Activated CD8-positive, alpha-beta T cell treated with anti-CD3 and anti-CD28 coated beads for 36 hours (primary cell): Measurements from ENCODE around the gene PDE5A. TPM values are rescaled to one million over a fixed set of nuclear protein-coding genes. Genes with fewer than 3 reads are reported as not detected.

Experiments used
- ATAC-seq: fragments of 200-7000 bp; cut with Tn5 transposase; one replicate; pipeline ENCODE4 v1.10.0; 2021; ENCODE audit warnings: mild to moderate bottlenecking, moderate library complexity
- CTCF ChIA-PET: fragments of 350-600 bp; sonication (Branson Sonifier 250); formaldehyde crosslinking; loops from one replicate; lab custom pipeline; 2021; ENCODE audit warnings: antibody characterized with exemption; lab: Charles Lee
- POLR2A ChIA-PET: fragments of 350-600 bp; sonication (Branson Sonifier 250); formaldehyde crosslinking; loops from one replicate; lab custom pipeline; 2021; ENCODE audit warnings: antibody characterized with exemption; lab: Charles Lee
- DNase-seq: peaks from one replicate; pipeline ENCODE4 v3.0.0-alpha.2; 2020
- H3K27ac Mint-ChIP-seq: one replicate; pipeline ENCODE4 v1.8.0; 2021; ENCODE audit warnings: mild to moderate bottlenecking, mixed read lengths
- H3K27me3 Mint-ChIP-seq: one replicate; pipeline ENCODE4 v1.8.0; 2021; ENCODE audit warnings: mixed read lengths
- H3K36me3 Mint-ChIP-seq: one replicate; pipeline ENCODE4 v1.8.0; 2021; ENCODE audit warnings: low read depth, mixed read lengths
- H3K4me1 Mint-ChIP-seq: one replicate; pipeline ENCODE4 v1.8.0; 2021; ENCODE audit warnings: low read depth, mixed read lengths
- H3K4me3 Mint-ChIP-seq: one replicate; pipeline ENCODE4 v1.8.0; 2021; ENCODE audit warnings: mild to moderate bottlenecking, moderate library complexity, mixed read lengths
- H3K9me3 Mint-ChIP-seq: one replicate; pipeline ENCODE4 v1.8.0; 2021; ENCODE audit warnings: mixed read lengths
- CTCF ChIP-seq: fragments of 200-600 bp; IDR thresholded peaks from one replicate; pipeline ENCODE4 v1.8.0; 2022; ENCODE audit warnings: antibody characterized with exemption, mild to moderate bottlenecking
- intact Hi-C: fragments of 100-400 bp; cut with micrococcal nuclease; formaldehyde crosslinking; loops from one replicate; pipeline ENCODE4 v1.10.0; 2022
- total RNA-seq, 2 experiments: library from RNA; stranded (reverse); gene quantifications; one replicate each; pipeline ENCODE4 v1.2.3, GENCODE V29; 2021

The PDE5A gene
- total RNA-seq, 2 experiments from 2014 or later = 0.22 to 0.32 TPM

- POLR2A ChIA-PET = no interaction called here
- DNase-seq (no peak), ATAC-seq (no peak)
Observed at GRCh38 chr4:119615068-119615719, 13.4 kb downstream of the PDE5A start.

GRCh38 chr4:119604266-119604665 lies 24.3 kb downstream of the PDE5A start:
- ChIA-PET POLR2A (no interaction called here), CTCF (no interaction called here)
- DNase-seq (no peak), ATAC-seq (no peak)
- Mint-ChIP-seq H3K36me3 (no peaks in the 10 kb centered on the region), H3K4me1 (no peaks in the 10 kb centered on the region), H3K27ac (no peak overlapping the region), H3K4me3 (no peak overlapping the region), H3K9me3 (no peaks in the 10 kb centered on the region), H3K27me3 (peaks cover 6% of the 10 kb centered on the region)
- no peak for TF ChIP-seq CTCF
- intact Hi-C loops = no loop called here

More at GRCh38 chr4:119615068-119615719, 13.4 kb downstream of the PDE5A start:
- Mint-ChIP-seq H3K27me3 (peaks cover 13% of the 10 kb centered on the region), H3K36me3 (no peaks in the 10 kb centered on the region), H3K9me3 (peaks cover 1% of the 10 kb centered on the region), H3K27ac (no peak overlapping the region), H3K4me1 (no peaks in the 10 kb centered on the region), H3K4me3 (no peak overlapping the region)
- intact Hi-C loops = no loop called here
- CTCF ChIA-PET = no interaction called here
- TF ChIP-seq CTCF = no peak

- Mint-ChIP-seq H3K36me3 (no peaks in the 10 kb centered on the region), H3K9me3 (peaks cover 7% of the 10 kb centered on the region), H3K27me3 (peaks cover 8% of the 10 kb centered on the region), H3K4me3 (no peak overlapping the region), H3K4me1 (no peaks in the 10 kb centered on the region), H3K27ac (no peak overlapping the region)
- ChIA-PET POLR2A (no interaction called here), CTCF (no interaction called here)
- TF ChIP-seq CTCF = no peak
- no peak for ATAC-seq
- no peak for DNase-seq
- intact Hi-C loops = no loop called here
Observed at GRCh38 chr4:119602366-119602765, 26.2 kb downstream of the PDE5A start.

GRCh38 chr4:119598521-119598920 lies 30.1 kb downstream of the PDE5A start:
- ChIA-PET CTCF (no interaction called here), POLR2A (no interaction called here)
- Mint-ChIP-seq H3K9me3 (peaks cover 7% of the 10 kb centered on the region), H3K4me1 (no peaks in the 10 kb centered on the region), H3K27me3 (peaks cover 4% of the 10 kb centered on the region), H3K27ac (no peak overlapping the region), H3K36me3 (no peaks in the 10 kb centered on the region), H3K4me3 (no peak overlapping the region)
- no peak for TF ChIP-seq CTCF
- no peak for DNase-seq
- ATAC-seq = no peak
- intact Hi-C loops = no loop called here

- ATAC-seq (no peak), DNase-seq (no peak)
- CTCF ChIA-PET = interaction anchor here (1.6 kb wide), 1 partner anchor 30 kb away, joined by 5 read pairs; no protein-coding TSS in a partner anchor
- no peak overlapping the region for H3K4me3 Mint-ChIP-seq
- peaks cover 6% of the 10 kb centered on the region for H3K27me3 Mint-ChIP-seq
- POLR2A ChIA-PET = no interaction called here
- no peak for TF ChIP-seq CTCF
- H3K4me1 Mint-ChIP-seq = no peaks in the 10 kb centered on the region
- peaks cover 7% of the 10 kb centered on the region for H3K9me3 Mint-ChIP-seq
- no peak overlapping the region for H3K27ac Mint-ChIP-seq
- intact Hi-C loops = no loop called here
- H3K36me3 Mint-ChIP-seq = no peaks in the 10 kb centered on the region
Observed at GRCh38 chr4:119597377-119597776, 31.2 kb downstream of the PDE5A start.
